HFF-Myc (cell line): Measurements from ENCODE around the gene HIVEP3.
A peak's percentile ranks its signal among the peaks of the same experiment; 100 is the strongest.

Experiments
- DNase-seq: peaks from one replicate; pipeline ENCODE4 v3.0.0-alpha.2; 2011; ENCODE audit warnings: low read depth; ENCODE audit errors: extremely low read depth
- H3K4me3 ChIP-seq: replicated peaks from 2 replicates; pipeline ENCODE4 v1.5.1; 2011; ENCODE audit warnings: low read depth, mild to moderate bottlenecking, control low read depth, low read length
- CTCF ChIP-seq: IDR thresholded peaks from 2 replicates; pipeline ENCODE4 v1.5.1; 2012; ENCODE audit warnings: mild to moderate bottlenecking, low read depth, low read length, control low read depth; ENCODE audit errors: missing control alignments

Gene HIVEP3

GRCh38 chr1:41714638-41715389, 203.9 kb downstream of the HIVEP3 start:
- no peak for DNase-seq
- H3K4me3 ChIP-seq, result no peak overlapping the region
- no peak for TF ChIP-seq CTCF

GRCh38 chr1:41713557-41714327, 205.0 kb downstream of the HIVEP3 start:
- no peak for TF ChIP-seq CTCF
- H3K4me3 ChIP-seq, result no peak overlapping the region
- DNase-seq, result peak; percentile 36

GRCh38 chr1:41713141-41713540, 205.6 kb downstream of the HIVEP3 start:
- no peak overlapping the region for H3K4me3 ChIP-seq
- no peak for DNase-seq
- no peak for TF ChIP-seq CTCF

- TF ChIP-seq CTCF, result no peak
- no peak for DNase-seq
- no peak overlapping the region for H3K4me3 ChIP-seq
Observed at GRCh38 chr1:41712695-41713094, 206.0 kb downstream of the HIVEP3 start.

- no peak for TF ChIP-seq CTCF
- no peak overlapping the region for H3K4me3 ChIP-seq
- no peak for DNase-seq
Observed at GRCh38 chr1:41712081-41712480, 206.6 kb downstream of the HIVEP3 start.

DNA sequence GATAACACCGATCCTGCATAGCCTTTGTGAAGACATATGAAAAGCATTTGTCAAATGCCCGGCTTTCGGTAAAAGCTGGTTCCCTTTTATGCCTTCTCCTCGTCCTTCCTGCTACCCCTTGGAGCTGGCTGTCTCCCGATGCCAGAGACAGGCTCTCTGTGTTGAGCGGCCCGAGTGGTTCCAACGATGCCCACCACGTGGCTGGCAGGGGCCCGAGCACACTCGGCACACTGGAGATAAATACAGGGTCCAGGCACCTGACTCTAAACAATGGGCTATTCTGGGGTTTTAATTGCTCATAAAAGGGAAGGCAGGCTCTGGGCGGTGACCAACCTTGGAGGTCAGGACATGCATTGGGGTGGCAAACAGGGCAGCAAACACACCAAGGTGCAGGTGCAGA, 207.1 kb downstream of the HIVEP3 start:
- no peak for DNase-seq
- TF ChIP-seq CTCF, result no peak
- H3K4me3 ChIP-seq, result no peak overlapping the region
